Activated gamma-delta T cell treated with Interleukin-2 at 50 U/mL for 16 hours (primary cell): ENCODE measurements around the gene ADARB2.
"Not testable (repeated sequence)": the region's sequence is repeated elsewhere in the genome, so short reads cannot be mapped to it uniquely, and the experiment has no call there.

Experiments
- DNase-seq: peaks from one replicate; pipeline ENCODE4 v3.0.0-alpha.2; 2020

ADARB2 gene

DNA sequence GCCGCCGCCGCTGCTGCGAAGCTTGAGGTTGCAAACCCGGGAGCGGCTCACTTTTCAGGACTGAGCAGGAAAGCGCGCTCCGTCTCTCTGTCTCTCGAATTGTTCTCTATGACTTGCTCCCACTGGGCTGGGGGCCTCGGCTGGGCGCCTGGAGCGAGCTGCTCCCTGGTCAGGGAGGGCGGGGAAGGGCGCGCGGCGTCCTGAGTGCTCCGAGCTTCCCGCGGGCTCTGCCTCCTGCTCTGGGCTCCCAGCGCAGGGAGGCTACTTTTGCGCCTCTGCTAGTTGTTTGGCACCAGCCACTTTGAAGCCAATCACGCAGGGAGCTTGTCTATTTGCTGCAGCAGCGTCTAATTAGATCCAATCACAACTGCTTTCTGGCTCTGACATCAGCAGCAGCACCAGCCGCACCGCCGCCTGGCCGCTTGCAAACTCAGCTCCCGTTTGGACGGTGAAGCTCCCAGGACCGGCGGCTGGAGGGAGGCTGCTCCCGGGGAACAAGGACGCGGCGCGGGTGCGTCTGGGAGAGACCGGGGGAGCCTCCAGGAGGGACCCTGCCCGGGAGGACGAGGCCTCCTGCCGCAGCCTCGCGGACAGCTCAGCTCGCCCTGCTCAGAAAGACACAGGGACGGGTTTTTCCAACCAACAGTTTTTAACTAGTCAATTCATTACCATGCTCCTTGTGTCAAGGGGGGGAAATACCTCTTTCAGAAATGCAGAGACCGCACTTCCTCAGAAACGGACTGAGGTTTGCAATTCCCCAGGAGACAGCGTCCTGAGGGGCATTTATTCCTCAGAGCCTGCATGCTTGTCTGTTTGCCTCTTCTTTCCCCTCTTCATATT is at the start of gene ADARB2:
ADARB2 (minus strand) TSS at position 304 of the 840 bp plus-strand sequence.
- no peak for DNase-seq

GRCh38 chr10:1785835-1786234 is 48.5 kb upstream of the ADARB2 start:
- no peak for DNase-seq

DNA sequence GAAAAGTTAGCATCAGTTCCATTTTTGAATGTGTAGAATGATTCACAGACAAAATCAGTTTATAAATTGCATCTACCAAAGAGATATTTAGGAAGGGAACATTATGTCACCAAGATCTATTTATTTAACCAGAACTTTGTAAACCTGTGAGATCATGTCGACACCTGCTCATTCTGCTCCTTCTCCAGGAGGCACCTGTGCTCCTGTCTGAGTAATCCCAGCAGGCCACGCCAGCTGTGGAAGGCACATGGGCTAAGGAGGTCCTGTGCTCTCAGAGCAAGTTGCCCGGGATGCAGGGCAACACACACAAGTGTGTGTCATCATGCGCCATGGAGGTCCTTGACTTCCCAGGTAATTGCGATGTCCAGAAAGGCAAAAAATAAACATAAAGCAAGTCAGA is 45.5 kb upstream of the ADARB2 start:
- no peak for DNase-seq

GRCh38 chr10:1779796-1780195 is 42.5 kb upstream of the ADARB2 start:
- no peak for DNase-seq

DNA sequence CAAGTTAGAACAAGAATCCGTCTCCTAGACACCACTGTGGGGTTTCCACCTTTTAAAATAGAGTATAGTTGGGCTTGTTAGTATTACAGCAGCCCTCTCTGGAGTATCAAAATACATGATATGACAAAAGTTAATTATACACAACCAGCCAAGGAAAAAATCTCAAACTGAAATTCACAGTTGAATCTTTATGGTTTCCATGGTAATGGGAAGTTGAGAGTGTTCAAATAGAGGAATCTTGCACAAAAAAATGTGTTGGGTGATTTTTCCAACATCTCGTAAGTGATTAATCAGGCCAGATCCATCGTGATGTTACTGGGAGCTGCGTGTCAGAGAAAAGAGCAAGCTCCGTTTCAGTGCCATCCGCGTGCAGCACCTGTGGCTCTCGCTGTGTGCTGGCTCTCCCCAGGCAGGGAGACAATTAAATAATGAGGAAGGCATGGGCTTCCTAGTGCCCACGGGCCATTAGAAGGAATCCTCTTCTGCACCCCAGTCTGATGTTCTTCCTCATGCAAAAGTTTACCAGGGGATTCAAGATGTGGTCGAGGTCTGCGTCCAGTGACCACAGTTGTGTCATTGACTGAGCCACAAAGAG is 41.1 kb upstream of the ADARB2 start:
- no peak for DNase-seq

- no peak for DNase-seq
Measured at GRCh38 chr10:1776127-1776662, 38.9 kb upstream of the ADARB2 start.

- no peak for DNase-seq
Measured at GRCh38 chr10:1774796-1775195, 37.5 kb upstream of the ADARB2 start.

DNA sequence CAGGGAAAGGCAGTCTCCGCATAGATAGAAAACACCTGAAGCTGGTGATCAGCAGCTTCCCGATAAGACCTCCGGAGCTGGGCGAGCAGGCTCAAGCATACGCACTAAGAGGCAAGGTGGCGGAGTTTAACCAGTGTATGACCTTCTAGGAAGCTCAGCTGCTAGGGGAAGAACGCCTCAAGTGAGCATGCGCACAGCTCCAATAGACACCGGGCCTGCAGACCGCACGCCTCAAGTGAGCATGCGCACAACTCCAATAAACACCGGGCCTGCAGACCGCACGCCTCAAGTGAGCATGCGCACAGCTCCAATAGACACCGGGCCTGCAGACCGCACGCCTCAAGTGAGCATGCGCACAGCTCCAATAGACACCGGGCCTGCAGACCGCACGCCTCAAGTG is 35.9 kb upstream of the ADARB2 start:
- not testable (repeated sequence) for DNase-seq

DNA sequence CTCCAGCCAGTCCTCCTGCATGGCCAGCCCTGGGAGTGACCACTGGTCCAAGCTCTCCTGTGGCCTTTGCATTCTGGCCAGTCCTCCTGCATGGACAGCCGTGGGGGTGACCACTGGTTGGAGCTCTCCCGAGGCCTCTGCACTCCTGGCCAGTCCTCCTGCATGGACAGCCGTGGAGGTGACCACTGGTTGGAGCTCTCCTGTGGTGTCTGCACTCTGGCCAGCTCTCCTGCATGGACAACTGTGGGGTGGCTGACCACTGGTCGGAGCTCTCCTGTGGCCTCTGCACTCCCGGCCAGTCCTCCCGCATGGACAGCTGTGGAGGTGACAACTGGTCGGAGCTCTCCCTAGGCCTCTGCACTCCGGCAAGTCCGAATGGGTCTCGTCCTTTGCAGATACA is 28.7 kb upstream of the ADARB2 start:
- no peak for DNase-seq

GRCh38 chr10:1762076-1762475 is 24.8 kb upstream of the ADARB2 start:
- DNase-seq, result no peak

GRCh38 chr10:1754506-1755153 is 17.3 kb upstream of the ADARB2 start:
- no peak for DNase-seq

GRCh38 chr10:1752153-1752552 is 14.8 kb upstream of the ADARB2 start:
- DNase-seq, result no peak

DNA sequence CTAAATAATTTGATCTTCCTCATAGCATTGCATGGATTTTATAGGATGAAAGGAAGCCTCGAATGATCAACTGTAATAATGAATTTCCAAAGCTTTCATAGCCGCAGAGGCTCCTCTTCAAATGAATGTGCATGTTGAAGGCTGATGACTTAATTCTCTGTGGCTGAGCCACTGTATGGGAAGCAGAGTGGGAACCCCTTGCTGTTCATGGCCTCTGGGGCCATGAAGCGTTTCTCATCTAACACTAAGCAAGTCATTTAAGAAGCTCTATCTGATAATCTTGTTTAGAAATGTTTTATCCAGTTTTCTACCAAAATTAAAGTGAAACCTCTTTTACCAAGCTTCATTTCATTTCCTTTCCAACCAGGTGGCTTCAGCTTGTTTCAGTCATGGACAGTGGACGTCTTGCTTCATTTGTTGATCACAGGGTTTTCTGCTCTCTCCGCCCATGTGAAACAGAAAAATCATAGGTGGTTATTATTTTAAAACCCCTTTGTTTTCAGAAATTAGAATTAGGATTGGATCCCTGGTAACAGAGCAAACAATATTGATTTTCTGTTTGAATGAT is 10.3 kb upstream of the ADARB2 start:
- no peak for DNase-seq

DNA sequence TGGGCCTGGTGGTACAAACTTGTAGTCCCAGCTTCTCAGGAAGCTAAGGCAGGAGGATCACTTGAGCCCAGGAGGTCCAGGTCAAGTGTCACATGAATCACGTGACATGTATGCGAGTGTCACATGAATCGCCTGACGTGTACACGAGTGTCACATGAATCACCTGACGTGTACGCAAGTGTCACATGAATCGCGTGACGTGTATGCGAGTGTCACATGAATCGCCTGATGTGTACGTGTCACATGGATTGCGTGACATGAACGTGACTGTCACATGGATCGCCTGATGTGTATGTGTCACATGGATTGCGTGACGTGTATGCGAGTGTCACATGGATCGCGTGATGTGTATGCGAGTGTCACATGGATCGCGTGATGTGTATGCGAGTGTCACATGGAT is 9.5 kb upstream of the ADARB2 start:
- no peak for DNase-seq

DNA sequence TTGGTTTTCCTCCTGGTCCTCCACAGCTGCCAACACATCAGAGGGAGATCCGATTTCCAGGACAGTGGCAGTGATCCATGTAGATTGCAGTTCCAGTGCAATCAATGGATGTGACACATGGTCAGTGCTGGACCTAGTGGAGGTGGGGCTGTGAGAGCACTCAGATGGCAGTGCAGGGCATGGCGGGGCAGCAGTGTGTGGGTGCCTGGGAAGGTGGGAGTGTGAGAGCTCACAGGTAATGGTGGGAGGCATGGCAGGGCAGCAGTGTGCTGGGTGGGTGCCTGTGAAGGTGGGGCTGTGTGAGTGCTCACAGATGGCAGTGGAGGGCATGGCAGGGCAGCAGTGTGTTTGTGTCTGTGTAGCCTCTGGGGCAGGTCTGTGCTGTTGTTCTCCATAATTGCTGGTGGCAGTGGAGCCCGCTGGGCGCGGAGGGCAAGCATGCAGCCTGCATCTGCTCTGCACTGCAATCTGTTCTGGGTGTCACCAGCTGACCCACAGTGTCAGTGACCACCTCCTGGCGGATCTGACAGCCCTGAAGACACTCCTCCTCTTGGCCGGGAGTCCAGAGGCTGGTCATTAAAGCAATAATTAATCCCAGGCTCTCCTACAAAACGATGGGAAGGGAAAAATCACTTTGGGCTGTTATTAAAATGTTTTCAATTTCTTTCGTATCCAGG is 8.6 kb upstream of the ADARB2 start:
- no peak for DNase-seq

GRCh38 chr10:1744524-1744923 is 7.2 kb upstream of the ADARB2 start:
- DNase-seq, result no peak

- DNase-seq, result no peak
Measured at GRCh38 chr10:1743141-1743540, 5.8 kb upstream of the ADARB2 start.

DNA sequence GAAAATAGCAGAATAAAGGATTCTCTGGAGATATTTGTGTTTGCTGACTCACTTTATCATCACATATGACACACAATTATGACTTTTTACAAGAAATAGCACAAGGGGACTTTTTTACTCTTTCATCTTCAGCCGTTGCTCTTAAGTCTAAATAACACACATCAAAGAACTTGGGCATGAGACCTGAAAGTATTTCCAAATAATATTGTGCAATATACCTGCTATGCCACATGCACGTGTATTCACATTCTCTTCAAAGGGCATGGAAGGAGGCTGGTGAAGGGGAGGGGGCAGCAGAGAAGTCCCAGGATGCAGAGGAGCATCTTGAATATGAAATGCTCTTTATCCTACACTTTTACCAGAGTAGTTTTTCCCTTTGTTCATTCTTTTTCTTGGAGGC is 4.1 kb upstream of the ADARB2 start:
- DNase-seq, result no peak

DNA sequence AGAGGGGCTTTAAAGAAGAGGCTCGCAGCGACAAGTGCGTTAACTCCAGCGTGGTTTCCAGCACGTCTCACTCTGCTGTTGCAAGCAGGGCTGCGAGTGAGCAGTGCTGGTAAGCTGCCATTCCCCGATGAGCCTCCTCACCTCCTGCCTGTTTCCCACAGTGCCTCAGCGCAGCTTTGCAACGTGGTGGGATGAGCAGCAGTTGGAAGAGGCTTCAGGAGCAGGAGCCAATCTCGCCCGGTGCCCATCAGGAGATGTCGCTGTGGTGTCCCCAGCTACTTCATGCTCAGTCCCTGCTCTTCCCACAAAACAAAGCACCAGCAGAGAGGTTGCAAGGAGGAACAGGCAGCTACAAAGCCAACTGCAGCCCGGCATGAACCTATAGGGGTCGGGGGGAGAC is 2.4 kb upstream of the ADARB2 start:
- no peak for DNase-seq

DNA sequence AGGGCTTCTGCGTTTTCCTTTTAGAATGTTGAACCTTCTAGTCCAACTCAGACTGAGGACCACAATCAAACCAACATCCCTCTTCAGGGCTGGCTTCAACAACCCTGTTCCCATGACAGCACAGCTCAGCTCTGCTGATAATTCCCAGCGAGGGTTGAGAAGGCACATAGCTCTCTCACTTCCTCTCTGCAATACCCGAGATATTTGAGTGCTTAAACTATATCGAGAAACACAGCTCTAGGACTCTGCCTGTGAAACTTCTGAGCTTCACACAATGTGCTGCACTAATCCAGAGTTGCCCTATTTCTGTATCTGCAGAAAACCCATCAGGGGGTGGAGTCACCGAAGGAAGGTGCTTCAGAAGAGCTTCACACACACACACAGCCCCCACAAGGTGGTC is 1.6 kb upstream of the ADARB2 start:
- DNase-seq, result no peak

GRCh38 chr10:1736972-1737221 is 428 bp downstream of the ADARB2 start:
- DNase-seq, result no peak

GRCh38 chr10:1736144-1736971 is 967 bp downstream of the ADARB2 start:
- no peak for DNase-seq
